Hematopoietic multipotent progenitor cell treated with erythropoietin and hydrocortisone succinate and interleukin-3 and kit ligand, for 4 days (in vitro differentiated cells): ENCODE data around the gene DNAL4.

Experiments
- DNase-seq: peaks from one replicate; pipeline ENCODE4 v3.0.0-alpha.2; 2015

DNAL4 gene

DNA sequence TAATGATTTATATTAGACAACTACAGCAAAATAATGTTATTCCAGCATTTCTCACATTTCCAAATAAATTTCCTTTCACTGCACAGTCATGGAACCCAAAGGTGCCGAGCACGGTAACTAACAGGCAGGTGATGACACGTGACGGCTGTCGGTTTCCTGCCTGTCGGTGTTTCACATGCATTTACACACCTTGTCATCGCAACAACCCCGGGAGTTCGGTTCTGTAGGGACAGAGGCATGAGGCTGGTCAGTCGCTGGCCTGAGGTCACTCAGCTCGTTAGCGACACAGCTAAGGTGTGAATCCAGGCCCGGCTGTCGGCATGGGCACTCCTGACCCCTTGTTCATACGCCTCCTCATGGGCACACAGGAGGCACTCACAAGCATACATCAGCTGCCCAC lies 9.9 kb downstream of the DNAL4 start:
- no peak for DNase-seq

DNA sequence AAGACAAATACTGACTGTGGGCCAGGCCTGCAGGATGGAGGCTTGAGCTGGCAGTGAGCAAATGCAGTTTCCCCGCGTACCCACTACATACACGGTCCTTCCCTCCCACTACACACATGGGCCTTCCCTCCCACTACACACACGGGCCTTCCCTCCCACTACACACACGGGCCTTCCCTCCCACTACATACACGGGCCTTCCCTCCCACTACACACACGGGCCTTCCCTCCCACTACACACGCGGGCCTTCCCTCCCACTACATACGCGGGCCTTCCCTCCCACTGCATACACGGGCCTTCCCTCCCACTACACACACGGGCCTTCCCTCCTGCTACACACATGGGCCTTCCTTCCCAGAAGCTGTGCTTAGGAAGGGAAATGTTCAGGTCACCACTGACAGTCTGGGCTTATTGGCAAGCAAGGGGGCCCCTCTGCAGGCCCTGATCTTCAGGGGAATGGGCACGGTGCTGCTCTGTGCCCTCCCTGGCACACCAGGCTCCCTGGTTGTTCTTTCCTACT lies 10.8 kb downstream of the DNAL4 start:
- peak; percentile 27 for DNase-seq

DNA sequence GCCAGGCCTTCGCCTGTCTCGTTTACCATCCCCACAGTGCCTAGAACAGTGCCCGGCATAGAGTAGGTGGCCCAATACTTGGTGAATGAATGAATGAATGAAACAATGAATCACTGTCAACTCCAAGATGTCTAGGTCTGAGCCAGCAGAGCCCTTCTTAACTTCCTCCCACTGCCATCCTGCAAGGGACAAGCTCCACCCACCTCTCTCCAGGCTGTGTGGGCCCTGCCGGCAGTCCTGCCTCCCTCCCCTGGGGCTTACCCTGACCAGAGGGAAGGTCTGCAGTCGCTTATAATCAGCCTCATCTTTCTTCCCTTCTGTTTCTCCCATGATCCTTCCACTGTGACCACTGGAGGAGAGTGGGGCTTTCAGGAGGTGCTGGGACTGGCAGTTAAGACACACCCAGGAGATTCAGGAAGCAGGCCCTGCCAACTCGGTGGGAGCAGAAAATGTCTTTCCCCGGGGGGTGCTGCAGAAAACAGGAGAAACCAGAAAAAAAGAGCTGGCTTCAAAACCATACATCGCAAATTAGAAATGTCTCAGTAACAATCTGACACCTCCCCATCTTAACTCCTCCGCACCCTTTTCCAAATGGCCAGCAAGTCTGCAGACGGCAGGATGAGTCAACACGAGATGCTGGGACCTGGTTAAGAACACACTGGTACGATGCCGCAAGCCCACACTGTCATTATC lies 11.4 kb downstream of the DNAL4 start:
- DNase-seq: peak; percentile 79

DNA sequence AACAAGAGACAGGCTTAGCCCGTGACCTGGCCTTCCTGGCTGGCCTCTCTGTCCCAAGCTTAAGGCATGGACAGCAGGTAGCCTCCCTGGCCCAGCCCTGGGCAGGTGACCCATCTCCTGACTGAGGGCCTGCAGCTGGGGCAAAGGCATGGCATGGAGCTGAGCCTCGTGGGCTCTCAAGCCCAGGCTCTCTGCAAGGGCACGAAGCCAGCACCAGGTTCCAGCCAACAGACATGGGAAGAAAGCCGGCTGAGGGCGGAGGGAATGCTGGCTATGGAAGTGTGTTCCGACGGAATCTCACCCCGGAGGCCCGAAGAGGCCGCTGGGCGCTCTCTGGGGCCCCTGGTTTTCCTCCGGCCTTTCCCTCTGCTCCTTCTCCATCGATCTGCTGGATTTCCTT lies 12.9 kb downstream of the DNAL4 start:
- no peak for DNase-seq

DNA sequence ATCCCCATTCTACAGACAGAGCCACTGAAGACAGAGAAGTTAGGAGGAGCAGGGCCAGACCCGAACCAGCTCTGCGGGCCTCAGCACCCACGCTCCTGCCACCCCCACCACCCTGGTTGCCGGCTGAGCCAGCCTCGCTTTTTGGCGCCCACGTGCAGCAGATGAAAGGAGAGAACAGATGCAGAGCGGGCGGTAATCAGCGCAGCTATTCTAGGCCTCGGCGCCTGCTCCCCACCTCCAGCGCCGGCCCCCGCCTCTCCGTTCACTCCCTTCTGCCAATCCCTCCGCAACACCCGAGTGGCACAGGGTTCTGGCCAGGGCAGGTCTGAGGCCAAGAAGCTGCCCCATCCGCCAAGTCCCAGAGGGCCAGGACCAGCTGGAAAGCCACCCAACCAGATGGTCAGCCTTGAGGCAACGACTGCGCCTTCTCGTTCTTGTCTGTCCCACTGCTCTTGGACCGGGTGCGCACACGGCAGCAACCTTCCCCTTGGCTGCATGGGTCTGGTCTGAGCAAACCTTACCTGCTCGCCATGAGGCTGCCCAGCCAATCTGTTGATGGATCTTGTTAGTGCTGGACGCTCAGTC lies 16.8 kb downstream of the DNAL4 start:
- DNase-seq: no peak

DNA sequence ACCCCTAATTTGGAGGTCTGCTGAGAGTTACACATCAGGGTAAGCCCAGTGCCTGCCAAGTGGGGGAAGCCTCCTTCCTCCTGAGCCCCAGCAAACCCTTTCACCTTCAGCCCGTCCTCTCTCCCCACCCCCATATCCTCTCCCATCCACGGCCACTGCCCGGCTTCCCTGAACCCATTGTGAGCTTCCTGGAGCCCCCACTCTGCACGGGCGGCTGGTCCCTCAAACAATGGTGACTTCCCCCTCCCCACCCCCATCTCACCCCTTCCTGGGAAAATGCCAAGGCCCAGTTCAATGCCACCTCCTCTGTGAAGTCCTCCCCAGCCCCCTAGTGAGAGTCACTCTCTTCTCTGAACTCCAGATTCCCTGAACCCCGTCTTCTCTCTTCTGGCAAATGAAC lies 17.9 kb downstream of the DNAL4 start:
- no peak for DNase-seq

DNA sequence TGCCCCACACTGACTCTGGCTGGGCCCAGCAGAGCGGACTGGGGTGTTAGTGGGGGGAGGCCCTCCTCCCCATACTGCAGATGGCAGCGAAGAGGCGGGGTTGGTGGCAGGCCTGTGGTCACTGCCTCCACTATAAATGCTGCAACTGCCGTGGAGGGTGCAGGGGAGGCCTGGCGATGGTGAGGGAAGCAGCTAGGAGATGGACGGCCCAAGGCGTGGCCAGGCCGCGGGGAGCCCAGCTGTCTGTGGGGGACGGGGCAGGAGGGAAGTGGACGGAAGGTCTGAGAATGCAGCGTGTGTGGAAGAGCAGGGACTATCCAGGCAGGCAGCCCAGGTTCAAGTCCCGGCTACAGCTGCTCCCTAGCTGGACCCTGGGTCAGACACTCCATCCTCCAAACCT lies 18.3 kb downstream of the DNAL4 start:
- DNase-seq: no peak

DNA sequence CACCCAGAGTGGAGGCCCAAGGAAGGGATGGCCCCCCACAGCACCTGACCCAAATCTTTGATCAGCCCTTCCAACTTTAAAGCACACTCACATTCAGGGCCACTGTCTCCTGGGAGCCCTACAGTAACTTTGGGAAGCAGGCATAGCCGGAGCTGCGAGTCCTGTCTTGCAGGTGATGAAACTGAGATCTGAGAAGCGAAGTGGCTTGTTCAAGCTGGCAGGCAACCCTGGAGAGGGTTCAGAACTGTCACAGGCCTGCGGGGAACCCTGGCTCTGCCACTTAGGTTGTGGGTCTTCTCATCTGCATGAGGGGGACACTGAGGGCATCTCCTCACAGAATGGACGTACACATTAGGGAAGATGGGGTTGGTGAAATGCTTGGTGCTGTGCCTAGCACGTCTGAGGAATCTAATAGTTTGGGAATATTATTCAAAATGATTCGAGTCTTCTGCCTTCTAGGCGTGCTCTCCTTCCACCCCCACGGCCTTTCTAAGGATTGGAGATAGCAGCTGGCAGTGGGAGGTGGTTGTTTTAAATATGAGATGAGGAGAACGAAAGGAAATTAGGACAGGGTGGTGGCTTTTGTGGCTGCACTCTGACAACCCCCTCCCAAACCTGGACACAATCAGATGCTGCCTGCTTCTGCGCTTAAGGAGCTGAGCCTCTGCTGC lies 19.3 kb downstream of the DNAL4 start:
- DNase-seq: peak; percentile 25

DNA sequence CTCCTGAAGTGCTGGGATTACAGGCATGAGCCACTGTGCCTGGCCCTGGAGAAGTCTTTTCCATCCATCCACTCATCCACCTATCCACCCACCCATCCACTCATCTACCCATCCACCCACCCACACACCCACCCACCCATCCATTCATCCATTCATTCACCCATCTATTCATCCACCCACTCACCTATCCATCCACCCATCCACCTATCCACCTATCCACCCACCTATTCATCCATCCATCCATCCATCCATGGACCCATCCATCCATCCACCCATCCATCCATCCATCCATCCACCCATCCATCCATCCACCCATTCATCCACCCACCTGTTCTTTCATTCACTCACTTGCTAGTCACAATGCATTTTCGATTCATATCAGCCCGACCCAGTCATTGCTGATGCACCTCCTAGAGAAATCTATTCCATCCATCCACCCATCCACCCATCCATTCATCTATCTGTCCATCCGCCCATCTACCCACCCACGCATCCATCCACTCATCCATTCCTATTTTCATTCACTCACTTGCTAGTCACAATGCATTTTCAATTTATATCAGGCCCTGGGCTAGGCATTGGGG lies 20.5 kb downstream of the DNAL4 start:
- DNase-seq: no peak

DNA sequence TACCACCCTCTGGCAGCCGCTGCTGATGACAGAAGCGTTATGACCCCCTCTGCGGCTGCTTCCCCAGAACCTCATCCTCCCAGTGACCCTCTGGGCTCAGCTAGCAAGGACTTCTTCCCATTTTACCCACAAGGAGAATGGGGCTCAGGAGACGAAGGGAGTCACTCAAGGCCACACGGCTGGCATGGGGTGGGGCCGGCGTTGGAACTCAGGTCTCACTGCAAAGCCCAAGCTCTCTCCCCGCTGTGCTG lies 21.4 kb downstream of the DNAL4 start:
- DNase-seq: no peak

DNA sequence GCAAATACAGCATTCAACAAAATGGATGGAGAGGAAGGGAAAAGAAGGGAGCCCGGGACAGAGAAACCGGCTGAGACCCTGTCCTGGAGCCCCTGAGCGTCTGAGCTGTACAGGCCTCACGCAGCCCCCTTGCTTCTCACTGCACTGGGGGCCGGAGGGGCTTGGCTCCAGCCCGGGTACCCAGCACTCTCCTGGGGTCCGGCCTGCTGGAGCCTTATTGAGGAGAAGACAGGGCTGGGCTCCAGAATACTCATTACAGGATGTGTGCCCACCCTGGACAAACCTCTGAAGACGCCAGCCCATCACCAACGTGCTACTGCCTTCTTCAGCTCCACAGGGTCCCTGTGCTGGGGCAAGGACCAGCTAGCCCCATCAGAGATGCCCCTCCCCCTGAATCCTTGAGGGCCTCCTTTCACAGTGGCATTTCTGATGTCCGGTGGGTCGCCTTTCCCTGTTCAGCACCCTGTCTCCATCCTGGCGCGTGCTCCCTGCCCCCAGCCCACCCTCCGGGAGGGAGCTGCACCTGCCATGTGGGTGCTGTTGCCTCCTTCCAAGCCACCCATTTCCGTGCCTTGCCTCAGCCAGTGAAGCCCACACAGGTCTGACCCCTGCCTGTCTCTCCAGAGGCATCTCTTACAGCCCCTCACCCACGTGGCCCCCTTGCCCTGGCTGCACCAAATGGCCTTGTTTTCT lies 23.5 kb downstream of the DNAL4 start:
- no peak for DNase-seq

DNA sequence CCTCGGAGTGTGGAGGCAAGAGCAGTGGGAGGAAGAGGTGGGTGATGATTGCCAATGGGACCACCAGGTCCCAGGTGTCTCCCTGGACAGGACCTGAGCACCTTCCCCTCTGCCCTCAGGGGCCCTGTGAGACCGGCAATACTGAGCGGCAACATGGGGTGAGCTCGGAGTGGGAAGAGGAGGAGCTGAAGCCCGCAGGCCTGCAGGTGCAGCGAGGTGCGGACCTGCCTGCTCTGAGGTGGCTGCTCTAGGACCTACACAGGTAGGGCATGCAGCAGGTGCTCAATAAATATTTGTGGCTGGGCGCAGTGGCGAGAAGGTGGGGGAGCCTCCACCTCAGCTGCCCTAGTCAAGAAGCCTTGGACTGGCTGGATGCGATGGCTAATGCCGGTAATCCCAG lies 25.9 kb downstream of the DNAL4 start:
- DNase-seq: no peak

DNA sequence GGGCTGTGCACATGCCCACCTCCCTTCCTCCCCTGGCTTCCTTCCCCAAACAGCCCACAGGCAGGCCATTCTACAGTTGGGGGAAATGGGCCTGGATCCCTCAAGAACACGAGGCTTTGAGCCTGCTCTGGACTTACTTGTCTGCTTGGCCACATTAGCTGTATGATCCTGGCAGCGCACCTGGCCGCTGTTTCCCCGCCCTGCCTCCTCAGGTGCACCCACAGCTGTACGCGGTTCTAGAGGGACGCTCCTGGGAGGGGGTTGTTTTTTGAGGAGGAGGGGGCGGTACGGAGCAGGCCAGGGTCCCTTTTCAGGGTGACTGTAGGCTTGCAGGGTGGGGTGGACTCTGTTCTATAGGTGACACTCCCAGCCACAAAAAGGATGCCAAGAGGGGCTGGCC lies 26.6 kb downstream of the DNAL4 start:
- DNase-seq: no peak

DNA sequence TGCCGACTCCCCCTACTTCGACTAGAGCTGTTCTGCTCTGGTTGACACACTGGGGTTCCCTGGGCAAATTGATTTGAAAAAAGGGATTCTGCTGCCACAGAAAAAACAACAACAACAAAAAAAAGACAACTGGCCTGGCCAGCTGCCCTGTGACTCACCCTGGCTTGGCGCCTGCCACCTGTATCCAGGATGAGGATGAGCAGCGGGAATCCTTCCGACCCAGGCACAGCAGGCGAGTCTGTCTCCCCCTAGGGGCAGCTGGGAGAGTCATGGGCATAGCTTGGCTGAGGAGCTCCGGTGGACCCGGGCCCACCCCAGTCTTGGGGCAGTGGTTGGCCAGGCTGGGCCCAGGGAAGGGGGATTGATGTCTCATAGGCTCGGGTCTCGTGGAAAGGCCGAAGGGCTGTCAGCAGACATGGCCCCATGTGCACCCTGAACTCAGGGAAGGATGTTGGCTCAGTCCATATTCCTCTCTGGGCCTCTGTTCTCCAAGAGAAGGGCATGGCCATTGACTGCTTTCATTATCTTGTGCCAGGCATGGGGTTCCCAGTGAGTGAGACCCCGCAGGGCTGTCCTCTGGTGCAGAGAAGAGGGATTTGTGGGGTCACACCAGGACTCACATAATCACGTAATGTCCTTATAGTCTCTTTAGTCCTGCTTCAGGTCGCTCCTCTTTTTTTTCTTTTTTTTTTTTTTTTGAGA lies 27.7 kb downstream of the DNAL4 start:
- DNase-seq: peak; percentile 55

DNA sequence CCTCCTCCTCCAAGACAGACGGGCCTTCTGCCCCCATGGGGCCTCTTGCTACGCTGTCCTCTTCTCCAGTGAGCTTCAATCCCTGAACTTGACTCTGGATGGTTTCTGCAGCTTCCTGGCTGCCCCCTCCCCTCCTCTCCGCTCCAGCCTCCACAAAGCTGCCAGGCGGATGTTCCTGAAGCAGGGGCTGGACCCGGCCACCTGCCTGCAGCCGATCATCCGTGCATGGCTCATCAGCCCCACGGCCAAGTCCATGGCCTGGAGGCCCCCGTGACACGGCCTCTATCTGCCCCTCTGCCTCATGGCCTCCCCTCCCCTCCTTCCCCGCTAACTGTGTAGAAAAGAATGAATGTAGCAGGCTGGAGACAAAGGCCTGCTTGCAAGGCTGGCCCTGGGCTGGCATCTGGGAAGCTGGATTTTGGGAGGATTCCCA lies 31.4 kb downstream of the DNAL4 start:
- no peak for DNase-seq

DNA sequence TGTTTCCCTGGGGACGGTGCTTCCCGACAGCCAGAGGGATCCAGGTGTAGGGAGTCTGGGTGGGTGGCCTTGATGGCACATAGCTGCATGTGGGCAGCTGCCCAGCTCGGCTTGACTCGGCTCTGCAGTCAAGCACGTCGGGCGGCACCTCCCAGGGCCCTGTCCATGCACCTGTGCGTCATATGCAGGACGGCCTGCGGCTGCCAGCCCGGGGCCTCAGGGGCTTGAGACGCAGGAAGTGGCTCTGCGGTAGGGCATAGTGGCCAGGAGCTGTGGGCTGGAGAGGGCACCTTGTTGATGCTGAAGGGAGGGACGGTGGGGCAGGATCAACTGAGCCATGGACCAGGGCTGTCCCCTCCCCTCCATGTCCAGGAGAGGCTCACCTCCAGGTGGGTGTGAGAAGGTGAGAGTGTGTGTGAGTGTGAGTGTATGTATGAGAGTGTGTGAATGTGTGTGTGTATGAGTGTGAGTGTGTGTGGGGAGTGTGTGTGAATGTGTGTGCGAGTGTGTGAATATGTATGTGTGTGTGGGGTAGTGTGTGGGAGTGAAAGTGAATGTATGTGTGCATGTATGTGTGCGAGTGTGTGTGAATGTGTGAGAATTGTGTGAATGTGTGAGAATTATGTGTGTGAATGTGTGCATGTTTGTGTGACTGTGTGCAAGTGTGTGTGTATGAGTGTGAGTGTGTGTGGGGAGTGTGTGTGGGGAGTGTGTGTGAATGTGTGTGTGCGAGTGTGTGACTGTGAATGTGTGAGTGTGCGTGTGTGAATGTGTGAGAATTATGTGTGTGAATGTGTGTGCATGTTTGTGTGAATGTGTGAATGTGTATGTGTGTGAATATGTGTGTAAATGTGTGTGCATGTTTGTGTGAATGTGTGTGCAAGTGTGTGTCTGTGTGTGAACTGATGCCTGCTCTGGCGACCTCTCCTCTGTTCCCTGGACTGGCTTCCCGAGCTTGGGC lies 32.5 kb downstream of the DNAL4 start:
- DNase-seq: no peak

DNA sequence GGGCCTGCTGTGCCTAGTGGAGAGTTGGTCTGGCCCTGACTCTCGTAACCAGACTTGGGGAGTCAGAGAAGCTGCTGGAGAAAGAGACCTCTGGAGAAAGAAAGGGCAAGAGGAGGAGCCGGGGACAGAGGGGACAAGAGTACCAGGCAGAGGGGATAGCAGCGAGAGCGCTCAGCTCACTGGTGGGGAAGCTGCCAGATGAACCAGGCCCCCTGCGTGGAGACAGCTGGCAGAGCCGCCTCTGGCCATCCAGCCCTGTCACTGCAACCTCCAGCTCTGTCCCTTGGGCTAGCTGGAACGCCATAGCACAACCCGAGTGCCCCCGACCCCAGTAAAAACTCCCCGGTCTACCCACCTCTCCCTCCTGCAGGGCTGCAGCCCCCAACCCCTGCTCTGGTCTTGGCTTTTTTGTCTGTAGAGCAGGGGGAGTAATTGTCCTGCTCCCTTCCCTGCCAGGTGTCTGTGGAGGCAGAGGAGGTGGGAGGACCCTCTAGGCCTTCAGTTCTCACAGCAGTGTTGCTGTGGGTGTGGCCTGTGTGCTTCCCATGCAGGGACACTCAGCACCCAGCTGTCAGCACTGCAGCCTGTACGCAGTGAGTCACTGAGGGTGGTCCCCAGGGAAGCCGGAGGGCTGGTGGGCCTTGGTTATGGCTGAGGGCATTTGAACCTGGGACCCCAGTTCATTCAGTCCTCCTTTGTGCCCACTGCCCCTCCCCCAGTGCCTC lies 33.3 kb downstream of the DNAL4 start:
- no peak for DNase-seq

DNA sequence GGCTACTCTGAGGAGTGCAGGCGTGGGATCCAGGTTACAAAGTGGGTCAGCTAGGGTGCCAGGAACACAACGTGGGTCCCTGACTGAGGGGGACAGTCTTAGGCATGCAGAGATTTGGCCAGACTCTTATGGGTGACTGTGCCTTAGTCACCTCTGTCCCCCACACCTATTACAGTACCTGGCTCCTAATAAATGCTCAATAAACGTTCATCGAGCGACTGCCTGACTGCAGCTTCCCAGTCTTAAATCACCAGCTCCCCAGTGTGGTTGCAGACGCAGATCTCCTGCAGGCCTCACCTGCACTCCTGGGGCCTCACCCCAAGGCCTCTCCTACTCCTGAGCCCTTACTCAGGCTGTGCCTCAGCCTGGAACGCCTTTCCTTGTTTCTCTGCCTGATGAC lies 34.9 kb downstream of the DNAL4 start:
- DNase-seq: no peak

DNA sequence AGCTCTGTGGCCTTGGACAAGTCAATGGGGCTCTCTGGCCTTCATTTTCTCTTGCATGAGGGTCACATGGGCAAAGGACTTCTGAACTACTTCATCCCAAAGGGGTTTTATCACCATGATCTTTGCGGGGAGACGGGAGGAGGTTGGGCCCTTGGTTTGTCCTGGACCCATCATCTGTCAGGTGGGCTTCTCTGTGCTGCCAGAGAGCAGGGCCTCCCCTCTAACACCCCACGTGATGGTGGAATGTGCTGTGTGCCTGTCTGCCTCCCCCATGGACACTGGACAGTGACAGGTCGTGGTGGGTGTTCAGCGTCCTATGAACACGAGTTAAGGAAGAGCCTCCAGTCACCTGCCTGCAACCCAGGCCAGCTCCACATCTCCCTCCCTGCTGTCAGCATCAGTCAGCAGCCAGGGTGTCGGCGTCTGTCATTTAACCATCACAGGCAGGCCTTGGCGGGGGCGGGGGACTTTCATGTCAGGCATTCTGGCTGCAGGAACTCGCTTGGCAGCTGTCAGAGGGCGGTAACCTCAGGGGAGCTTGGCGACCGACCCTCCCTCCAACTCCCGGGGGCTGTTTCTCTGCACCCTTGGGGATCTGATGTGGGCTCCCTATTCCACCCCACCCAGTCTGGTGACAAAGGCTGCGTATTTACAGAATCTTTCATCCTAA lies 35.5 kb downstream of the DNAL4 start:
- DNase-seq: no peak

DNA sequence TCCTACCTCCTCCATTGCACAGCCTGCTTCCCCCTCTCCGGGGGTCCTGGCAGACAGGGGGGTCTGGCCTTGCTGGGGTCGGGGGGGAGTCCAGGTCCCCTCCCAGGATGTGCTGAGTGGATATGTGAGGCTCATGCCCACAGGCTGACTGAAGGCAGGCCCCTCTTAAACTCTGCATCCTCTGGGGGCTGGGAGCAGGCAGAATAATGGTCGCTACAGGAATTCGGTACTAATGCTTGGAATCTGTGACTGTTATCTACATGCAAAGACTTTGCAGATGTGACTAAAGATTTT lies 36.5 kb downstream of the DNAL4 start:
- no peak for DNase-seq
